NCI-H1092 (cell line): ENCODE data around the gene PLD6.

Source experiments
- DNase-seq: peaks from one replicate; lab custom pipeline; 2025; lab: John Stamatoyannopoulos, UW

PLD6 gene

GRCh38 chr17:17227608-17228520, 21.7 kb upstream of the PLD6 start:
- DNase-seq = no peak

GRCh38 chr17:17226451-17227265, 20.5 kb upstream of the PLD6 start:
- no peak for DNase-seq

- DNase-seq = no peak
Measured at GRCh38 chr17:17225901-17226300, 19.8 kb upstream of the PLD6 start.

- DNase-seq = no peak
Measured at GRCh38 chr17:17224137-17224536, 18.0 kb upstream of the PLD6 start.

- DNase-seq = no peak
Measured at GRCh38 chr17:17223736-17224135, 17.6 kb upstream of the PLD6 start.

- DNase-seq = no peak
Measured at GRCh38 chr17:17221329-17221728, 15.2 kb upstream of the PLD6 start.

GRCh38 chr17:17220529-17220928, 14.4 kb upstream of the PLD6 start:
- DNase-seq = no peak

GRCh38 chr17:17217995-17218394, 11.9 kb upstream of the PLD6 start:
- DNase-seq = no peak

GRCh38 chr17:17216776-17217175, 10.6 kb upstream of the PLD6 start:
- no peak for DNase-seq

GRCh38 chr17:17216236-17216635, 10.1 kb upstream of the PLD6 start:
- no peak for DNase-seq

- DNase-seq = no peak
Measured at GRCh38 chr17:17215575-17215974, 9.4 kb upstream of the PLD6 start.

GRCh38 chr17:17214646-17215436, 8.7 kb upstream of the PLD6 start:
- DNase-seq = no peak

GRCh38 chr17:17213775-17214174, 7.6 kb upstream of the PLD6 start:
- no peak for DNase-seq

GRCh38 chr17:17207998-17208397, 1.9 kb upstream of the PLD6 start:
- DNase-seq = no peak

- peak; percentile 41 for DNase-seq
Measured at GRCh38 chr17:17206913-17207335, 791 bp upstream of the PLD6 start.

- DNase-seq = no peak
Measured at GRCh38 chr17:17205368-17206123, 587 bp downstream of the PLD6 start.

- DNase-seq = no peak
Measured at GRCh38 chr17:17204635-17205231, 1.4 kb downstream of the PLD6 start.

- DNase-seq = no peak
Measured at GRCh38 chr17:17204041-17204591, 2.0 kb downstream of the PLD6 start.

- no peak for DNase-seq
Measured at GRCh38 chr17:17203173-17203730, 2.9 kb downstream of the PLD6 start.

GRCh38 chr17:17201907-17202306, 4.2 kb downstream of the PLD6 start:
- no peak for DNase-seq
